Stomach (tissue), 4 donors: ENCODE measurements around the gene ANXA9.

Source experiments
- CTCF ChIP-seq, 7 experiments: fragments of 450-650 bp in 4 of 7; fragments of 200-600 bp in 3 of 7; sonication (generic) in 3 of 7; IDR thresholded peaks; one replicate each; pipeline ENCODE4 v1.5.1; 2016 to 2019; ENCODE audit warnings: antibody characterized with exemption in 7 of 7, control low read depth in 2 of 7, mild to moderate bottlenecking in 1 of 7
- POLR2A ChIP-seq, 4 donors: fragments of 450-650 bp; IDR thresholded peaks; one replicate each; pipeline ENCODE4 v1.6.1; 2016; ENCODE audit warnings: antibody characterized with exemption in 4 of 4, control low read depth in 2 of 4, mild to moderate bottlenecking in 1 of 4, moderate library complexity in 1 of 4

- TF ChIP-seq CTCF (IDR thresholded peaks at IDR 0.05) (no peak), POLR2A (IDR thresholded peaks at IDR 0.05) (no peak)
Measured at GRCh38 chr1:151035167-151035566, 53.1 kb downstream of the ANXA9 start.
